GM18858 (cell line): ENCODE measurements around the gene SLC18A3.

ENCODE experiments used
- ATAC-seq: cut with Tn5 transposase; IDR thresholded peaks from one replicate; pipeline ENCODE4 v1.9.1; 2021; ENCODE audit not compliant: unreplicated experiment

Gene SLC18A3

GRCh38 chr10:49595713-49596492, 14.2 kb upstream of the SLC18A3 start:
- no peak for ATAC-seq

DNA sequence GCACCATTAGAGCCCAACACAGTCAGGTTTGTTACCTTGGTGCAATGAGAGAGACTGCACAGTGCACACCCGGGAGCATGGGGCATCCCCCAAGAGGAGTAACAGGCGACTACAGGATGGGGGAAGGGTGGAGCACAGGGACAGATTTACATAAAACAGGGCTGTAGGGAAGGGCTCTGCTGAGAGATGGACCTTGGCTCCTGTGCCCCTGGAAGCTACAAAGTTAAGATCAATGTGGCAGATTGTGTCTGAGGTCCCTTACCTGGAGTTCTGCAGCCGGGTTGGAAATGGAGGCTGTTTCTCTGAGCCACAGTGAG, 13.7 kb upstream of the SLC18A3 start:
- no peak for ATAC-seq

GRCh38 chr10:49596836-49597235, 13.3 kb upstream of the SLC18A3 start:
- ATAC-seq: no peak

DNA sequence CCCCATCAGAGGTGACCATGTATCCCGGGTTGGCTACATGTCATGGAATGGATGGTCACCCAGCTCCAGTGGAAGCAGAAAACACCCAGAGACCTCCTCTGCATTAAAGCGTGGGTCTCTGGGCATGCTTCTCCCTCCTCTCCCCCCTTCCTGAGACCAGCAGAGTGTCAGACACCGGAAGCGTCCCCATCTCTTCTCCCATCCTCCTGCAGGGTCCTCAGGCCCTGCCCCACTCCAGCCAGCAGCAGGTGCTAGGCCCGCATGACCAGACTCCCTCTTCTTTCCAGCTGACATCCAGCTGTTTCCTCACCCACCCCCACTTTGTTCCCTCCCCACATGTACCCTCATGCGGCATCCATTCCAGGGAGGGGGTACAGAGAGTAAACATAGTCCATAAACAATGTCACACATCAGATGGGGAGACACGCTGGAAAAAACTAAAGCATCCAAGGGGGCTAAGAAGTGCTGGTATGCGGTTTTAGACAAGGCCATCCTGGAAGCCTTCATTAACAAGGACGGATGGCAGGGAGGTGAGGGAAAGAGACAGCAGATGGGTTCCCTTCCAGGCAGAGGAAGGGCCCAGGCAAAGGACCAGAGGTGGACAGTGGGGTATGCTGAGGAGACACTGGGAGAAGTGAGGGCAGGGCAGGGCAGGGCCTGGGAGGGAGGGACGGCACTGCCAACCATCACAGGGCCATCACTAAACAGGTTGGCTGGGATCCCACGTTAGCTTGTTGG, 12.5 kb upstream of the SLC18A3 start:
- no peak for ATAC-seq

DNA sequence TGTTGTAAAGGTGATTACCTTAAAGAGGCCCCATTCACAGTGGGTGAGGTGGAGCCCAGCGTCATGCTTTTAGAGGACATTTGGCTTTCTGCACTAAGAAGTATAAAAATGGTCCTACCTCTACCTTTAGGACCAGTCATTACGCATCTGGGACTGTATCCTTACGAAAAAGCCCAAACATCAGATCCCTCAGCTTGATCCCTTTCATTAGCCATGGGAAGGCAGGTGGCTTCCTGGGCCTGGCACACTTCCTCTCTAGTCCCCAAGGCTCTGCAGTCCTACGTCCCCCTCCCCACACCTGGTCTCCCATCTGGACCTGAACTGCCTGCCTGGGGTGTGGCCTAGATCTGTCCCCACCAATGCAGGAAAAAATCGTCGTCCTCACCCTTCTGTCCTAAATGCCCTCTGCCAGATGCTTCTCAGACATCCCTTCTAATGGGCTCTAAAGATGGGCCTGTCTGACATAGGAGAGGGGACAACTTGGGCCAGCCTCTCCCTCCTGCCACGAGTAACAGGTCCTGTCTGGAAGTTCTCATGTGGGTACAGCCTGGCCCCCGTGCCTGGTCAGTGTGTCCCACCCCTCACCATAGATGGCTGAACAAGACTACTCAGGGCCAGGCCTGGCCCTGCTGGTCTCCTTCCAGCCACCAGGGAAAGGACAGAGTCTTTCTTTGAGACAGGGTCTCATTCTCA, 11.8 kb upstream of the SLC18A3 start:
- no peak for ATAC-seq

DNA sequence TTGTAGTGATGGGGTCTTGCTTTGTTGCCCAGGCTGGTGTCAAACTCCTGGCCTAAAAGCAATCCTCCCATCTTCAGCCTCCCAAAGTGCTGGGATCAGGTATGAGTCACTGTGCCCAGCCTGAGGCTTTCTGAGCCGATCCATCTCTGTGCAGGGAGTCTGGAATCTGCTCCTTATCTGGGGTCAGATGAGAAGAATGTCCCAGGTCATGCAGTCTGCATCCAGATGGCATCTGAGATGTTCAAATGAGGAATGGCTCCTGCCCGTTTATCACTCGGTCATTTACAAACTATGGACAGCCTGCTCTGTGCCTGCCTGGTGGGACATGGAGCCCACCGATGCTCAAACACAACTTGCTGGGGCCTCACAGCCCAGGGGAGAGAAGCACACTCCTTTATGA, 11.1 kb upstream of the SLC18A3 start:
- ATAC-seq: no peak

DNA sequence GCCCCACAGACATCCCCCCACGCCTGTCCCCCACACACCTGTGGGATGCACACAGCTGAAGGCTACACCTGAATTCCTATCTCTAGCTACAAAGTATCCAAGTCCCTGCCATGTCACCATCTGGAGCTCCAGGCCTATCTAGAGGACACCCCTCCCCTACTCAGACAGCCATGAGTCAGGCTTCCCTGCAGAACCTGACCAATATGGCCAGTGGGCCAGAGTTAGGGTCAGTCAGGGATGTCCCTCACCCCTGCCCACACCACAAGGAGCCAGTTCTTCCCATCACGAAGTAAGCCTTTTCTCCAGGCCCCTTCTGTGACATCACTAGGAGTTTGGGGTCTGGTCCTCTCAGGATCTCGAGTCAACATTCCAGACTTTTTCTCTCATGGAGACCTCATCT, 10.6 kb upstream of the SLC18A3 start:
- no peak for ATAC-seq

GRCh38 chr10:49600046-49600445, 10.1 kb upstream of the SLC18A3 start:
- no peak for ATAC-seq

GRCh38 chr10:49600781-49601400, 9.2 kb upstream of the SLC18A3 start:
- ATAC-seq: no peak

DNA sequence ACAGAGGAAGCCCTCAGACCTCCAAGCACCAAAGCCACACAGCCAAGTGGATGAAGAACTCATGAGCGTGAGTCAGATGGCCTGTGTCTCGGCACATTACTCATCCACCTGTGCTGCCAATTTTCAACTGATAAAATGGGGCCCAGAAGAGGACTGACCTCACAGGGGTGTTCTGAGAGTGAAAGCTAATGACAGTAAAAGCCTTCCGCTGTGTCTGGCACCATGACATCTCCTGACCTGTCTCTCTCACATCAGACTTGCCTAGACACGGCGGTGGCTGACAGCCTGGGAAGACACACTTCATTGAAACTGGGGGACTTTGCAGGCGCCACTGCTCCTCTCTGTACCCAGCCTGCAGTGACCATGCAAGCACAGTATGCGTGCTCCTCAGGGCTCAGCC, 8.3 kb upstream of the SLC18A3 start:
- no peak for ATAC-seq

DNA sequence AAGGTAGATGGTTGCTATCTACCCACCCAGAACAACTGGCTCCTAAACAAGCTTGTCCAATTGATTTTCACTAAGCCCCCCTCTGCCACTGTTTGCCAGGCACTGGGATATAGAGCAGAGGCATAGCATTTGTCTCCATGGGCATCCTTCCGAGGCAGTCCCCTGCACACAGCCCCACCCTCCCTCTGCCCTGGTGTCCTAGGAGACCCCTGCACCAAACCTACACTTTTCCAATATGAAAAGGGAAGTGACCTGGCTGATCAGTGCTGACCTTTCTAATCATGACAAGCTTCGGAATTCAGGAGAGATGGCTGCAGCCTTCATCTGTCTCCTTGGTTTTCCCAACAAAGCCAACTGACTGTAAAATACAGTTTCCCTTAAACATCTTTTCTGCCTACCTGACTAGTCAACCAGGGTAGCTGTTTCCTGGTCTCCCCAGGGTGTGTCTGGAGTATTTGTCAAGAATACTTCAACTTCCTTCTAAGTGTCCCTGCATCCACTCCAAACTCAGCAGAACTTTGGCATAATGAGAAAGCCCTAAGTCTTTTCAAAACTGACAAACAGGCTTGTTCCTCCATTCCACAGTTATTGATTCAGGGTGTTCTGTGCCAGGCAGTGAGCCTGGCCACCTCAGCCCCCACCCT, 7.6 kb upstream of the SLC18A3 start:
- no peak for ATAC-seq

- no peak for ATAC-seq
Observed at GRCh38 chr10:49605216-49605938, 4.7 kb upstream of the SLC18A3 start.

GRCh38 chr10:49605939-49606509, 4.1 kb upstream of the SLC18A3 start:
- no peak for ATAC-seq

- ATAC-seq: no peak
Observed at GRCh38 chr10:49606981-49607535, 3.1 kb upstream of the SLC18A3 start.

GRCh38 chr10:49608166-49609005, 1.7 kb upstream of the SLC18A3 start:
- no peak for ATAC-seq

- no peak for ATAC-seq
Observed at GRCh38 chr10:49609006-49609282, 1.2 kb upstream of the SLC18A3 start.

GRCh38 chr10:49609283-49610113, 612 bp upstream of the SLC18A3 start:
- no peak for ATAC-seq

- no peak for ATAC-seq
Observed at GRCh38 chr10:49610458-49611165, 502 bp downstream of the SLC18A3 start.
